Measurements from ENCODE around the gene ADCY9. TPM values are rescaled to one million over a fixed set of nuclear protein-coding genes. Genes with fewer than 3 reads are reported as not detected.

ADCY9 gene
- total RNA-seq, 1 donor from 2014 or later, result 12.0 TPM

GRCh38 chr16:4033951-4034350 lies 82.3 kb downstream of the ADCY9 start:
- H3K27me3 ChIP-seq (ENCODE audit: control insufficient read depth, insufficient read depth, low read length), result no peaks in the 10 kb centered on the region
- no peak for DNase-seq (ENCODE audit: low read depth)
- H3K36me3 ChIP-seq (ENCODE audit: control insufficient read depth, insufficient read depth, low read length), result no peaks in the 10 kb centered on the region
- H3K4me3 ChIP-seq (ENCODE audit: low read depth, low read length), result no peak overlapping the region
- TF ChIP-seq CTCF (IDR thresholded peaks at IDR 0.05; ENCODE audit: insufficient read depth, low read length, poor library complexity, severe bottlenecking), result no peak

- no peak for DNase-seq (ENCODE audit: low read depth)
- Histone ChIP-seq H3K36me3 (ENCODE audit: control insufficient read depth, insufficient read depth, low read length) (no peaks in the 10 kb centered on the region), H3K27me3 (ENCODE audit: control insufficient read depth, insufficient read depth, low read length) (no peaks in the 10 kb centered on the region), H3K4me3 (ENCODE audit: low read depth, low read length) (no peak overlapping the region)
- no peak for TF ChIP-seq CTCF (IDR thresholded peaks at IDR 0.05; ENCODE audit: insufficient read depth, low read length, poor library complexity, severe bottlenecking)
Observed at GRCh38 chr16:4032768-4033167, 83.5 kb downstream of the ADCY9 start.

- no peaks in the 10 kb centered on the region for H3K27me3 ChIP-seq (ENCODE audit: control insufficient read depth, insufficient read depth, low read length)
- DNase-seq (ENCODE audit: low read depth), result no peak
- TF ChIP-seq CTCF (IDR thresholded peaks at IDR 0.05; ENCODE audit: insufficient read depth, low read length, poor library complexity, severe bottlenecking), result no peak
Observed at GRCh38 chr16:4028144-4028543, 88.1 kb downstream of the ADCY9 start.

GRCh38 chr16:4026854-4027253 lies 89.4 kb downstream of the ADCY9 start:
- Histone ChIP-seq H3K27me3 (ENCODE audit: control insufficient read depth, insufficient read depth, low read length) (no peaks in the 10 kb centered on the region), H3K4me3 (ENCODE audit: low read depth, low read length) (no peak overlapping the region), H3K36me3 (ENCODE audit: control insufficient read depth, insufficient read depth, low read length) (no peaks in the 10 kb centered on the region)
- no peak for TF ChIP-seq CTCF (IDR thresholded peaks at IDR 0.05; ENCODE audit: insufficient read depth, low read length, poor library complexity, severe bottlenecking)
- no peak for DNase-seq (ENCODE audit: low read depth)

More at GRCh38 chr16:4028144-4028543, 88.1 kb downstream of the ADCY9 start:
- Histone ChIP-seq H3K4me3 (ENCODE audit: low read depth, low read length) (no peak overlapping the region), H3K36me3 (ENCODE audit: control insufficient read depth, insufficient read depth, low read length) (no peaks in the 10 kb centered on the region)

GRCh38 chr16:4025428-4025827 lies 90.8 kb downstream of the ADCY9 start:
- TF ChIP-seq CTCF (IDR thresholded peaks at IDR 0.05; ENCODE audit: insufficient read depth, low read length, poor library complexity, severe bottlenecking), result no peak
- no peak for DNase-seq (ENCODE audit: low read depth)
- no peak overlapping the region for H3K4me3 ChIP-seq (ENCODE audit: low read depth, low read length)
- H3K27me3 ChIP-seq (ENCODE audit: control insufficient read depth, insufficient read depth, low read length), result no peaks in the 10 kb centered on the region
- no peaks in the 10 kb centered on the region for H3K36me3 ChIP-seq (ENCODE audit: control insufficient read depth, insufficient read depth, low read length)

GRCh38 chr16:4021916-4022315 lies 94.3 kb downstream of the ADCY9 start:
- no peak for TF ChIP-seq CTCF (IDR thresholded peaks at IDR 0.05; ENCODE audit: insufficient read depth, low read length, poor library complexity, severe bottlenecking)
- Histone ChIP-seq H3K36me3 (ENCODE audit: control insufficient read depth, insufficient read depth, low read length) (no peaks in the 10 kb centered on the region), H3K27me3 (ENCODE audit: control insufficient read depth, insufficient read depth, low read length) (no peaks in the 10 kb centered on the region), H3K4me3 (ENCODE audit: low read depth, low read length) (no peak overlapping the region)
- no peak for DNase-seq (ENCODE audit: low read depth)
